Measurements from ENCODE around the gene TUG1.

The TUG1 gene

GRCh38 chr22:30968015-30968923 is 796 bp upstream of the TUG1 start, which contains the start of gene MORC2:
MORC2 (minus strand) TSS chr22:30968774; CDS start chr22:30967889, 885 bp downstream.
- POLR2A ChIA-PET, result interaction anchor here (0.6 to 3.2 kb wide), 12 partner anchors 11 to 188 kb away, joined by 3 to 25 read pairs (median 4); partner anchors contain the start of gene SMTN

GRCh38 chr22:30969532-30970355 is 679 bp downstream of the TUG1 start:
- POLR2A ChIA-PET, result interaction anchor here (0.6 to 3.2 kb wide), 9 partner anchors 9 to 138 kb away, joined by 3 to 25 read pairs (median 5); partner anchors contain the start of genes SELENOM and SMTN
- CTCF ChIA-PET, result interaction anchor here (0.7 to 5.7 kb wide), 10 partner anchors 8 to 261 kb away, joined by 3 to 57 read pairs (median 6); partner anchors contain the start of gene SMTN

More at GRCh38 chr22:30968015-30968923, 796 bp upstream of the TUG1 start, which contains the start of gene MORC2:
- peak within 1 kb of the TSS; percentile 73 for H3K4me3 ChIP-seq (ENCODE audit: low read depth, low read length)
- CTCF ChIA-PET, result interaction anchor here (0.9 to 5.7 kb wide), 13 partner anchors 10 to 333 kb away, joined by 3 to 57 read pairs (median 5); partner anchors contain the start of genes SELENOM and SLC35E4
- TF ChIP-seq CTCF (IDR thresholded peaks at IDR 0.05; ENCODE audit: insufficient read depth, low read length, missing control alignments), result no peak
- DNase-seq (ENCODE audit: low read depth, low spot score), result no peak

GRCh38 chr22:30970356-30970746 is 1.3 kb downstream of the TUG1 start:
- POLR2A ChIA-PET, result interaction anchor here (1.2 to 2.3 kb wide), 2 partner anchors 66 to 111 kb away, joined by 5 to 25 read pairs; partner anchors contain the start of gene SMTN
- H3K4me3 ChIP-seq (ENCODE audit: low read depth, low read length), result peak overlapping the region; percentile 73
- TF ChIP-seq CTCF (IDR thresholded peaks at IDR 0.05; ENCODE audit: insufficient read depth, low read length, missing control alignments), result no peak
- CTCF ChIA-PET, result interaction anchor here (1.4 to 5.7 kb wide), 6 partner anchors 8 to 336 kb away, joined by 4 to 57 read pairs (median 6); no protein-coding TSS in a partner anchor
- DNase-seq (ENCODE audit: low read depth, low spot score), result no peak

More at GRCh38 chr22:30969532-30970355, 679 bp downstream of the TUG1 start:
- no peak for DNase-seq (ENCODE audit: low read depth, low spot score)
- TF ChIP-seq CTCF (IDR thresholded peaks at IDR 0.05; ENCODE audit: insufficient read depth, low read length, missing control alignments), result no peak
- H3K4me3 ChIP-seq (ENCODE audit: low read depth, low read length), result peak overlapping the region; percentile 73

- CTCF ChIA-PET, result interaction anchor here (1.0 to 2.2 kb wide), 2 partner anchors 9 to 39 kb away, joined by 4 to 9 read pairs; partner anchors contain the start of genes MORC2 and TUG1
- POLR2A ChIA-PET, result interaction anchor here (0.6 to 2.5 kb wide), 2 partner anchors 9 to 29 kb away, joined by 3 to 6 read pairs; partner anchors contain the start of genes MORC2 and TUG1
- no peak for TF ChIP-seq CTCF (IDR thresholded peaks at IDR 0.05; ENCODE audit: insufficient read depth, low read length, missing control alignments)
- no peak overlapping the region for H3K4me3 ChIP-seq (ENCODE audit: low read depth, low read length)
- no peak for DNase-seq (ENCODE audit: low read depth, low spot score)
Measured at GRCh38 chr22:30978304-30978962, 9.4 kb downstream of the TUG1 start.

GRCh38 chr22:30979932-30980331 is 10.9 kb downstream of the TUG1 start:
- POLR2A ChIA-PET, result interaction anchor here (2.5 kb wide), 1 partner anchor 11 kb away, joined by 6 read pairs; the partner anchor contains the start of genes MORC2 and TUG1
- CTCF ChIA-PET, result interaction anchor here (0.6 kb wide), 2 partner anchors 8 to 123 kb away, joined by 3 read pairs; no protein-coding TSS in a partner anchor
- no peak overlapping the region for H3K4me3 ChIP-seq (ENCODE audit: low read depth, low read length)
- DNase-seq (ENCODE audit: low read depth, low spot score), result no peak
- TF ChIP-seq CTCF (IDR thresholded peaks at IDR 0.05; ENCODE audit: insufficient read depth, low read length, missing control alignments), result no peak
